Keratinocyte (primary cell): ENCODE results near the gene NRM. TPM values are rescaled to one million over a fixed set of nuclear protein-coding genes. Genes with fewer than 3 reads are reported as not detected.

Experiments used
- DNase-seq: peaks from one replicate; pipeline ENCODE4 v3.0.0-alpha.2; 2011; ENCODE audit warnings: low read depth, missing footprints, low spot score
- FAIRE-seq: peaks from 2 replicates; lab custom pipeline; 2011; peaks lifted over from hg19 to GRCh38; lab: Jason Lieb, UNC
- H2AFZ ChIP-seq: 2 replicates; pipeline ENCODE4 v1.6.0; 2012; ENCODE audit warnings: low read length, control low read depth, inconsistent platforms; ENCODE audit not compliant: control insufficient read depth
- H3K27ac ChIP-seq: 2 replicates; pipeline ENCODE4 v1.5.1; 2011; ENCODE audit warnings: low read length; ENCODE audit not compliant: control insufficient read depth, insufficient read depth
- H3K27me3 ChIP-seq: 3 replicates; pipeline ENCODE4 v1.6.0; 2011; ENCODE audit warnings: low read length; ENCODE audit not compliant: control insufficient read depth, insufficient read depth; ENCODE audit errors: extremely low read depth
- H3K36me3 ChIP-seq, 2 experiments: 2 replicates in 1 of 2; 3 replicates in 1 of 2; pipeline ENCODE4 v1.5.1; 2011; ENCODE audit warnings: low read length in 2 of 2, mild to moderate bottlenecking in 1 of 2; ENCODE audit not compliant: control insufficient read depth in 2 of 2, insufficient read depth in 2 of 2; ENCODE audit errors: extremely low read depth in 1 of 2
- H3K4me1 ChIP-seq: 3 replicates; pipeline ENCODE4 v1.5.1; 2011; ENCODE audit warnings: low read length; ENCODE audit not compliant: control insufficient read depth, insufficient read depth; ENCODE audit errors: extremely low read depth
- H3K4me2 ChIP-seq: 3 replicates; pipeline ENCODE4 v1.6.0; 2011; ENCODE audit warnings: low read depth, low read length; ENCODE audit not compliant: control insufficient read depth, insufficient read depth; ENCODE audit errors: extremely low read depth
- H3K4me3 ChIP-seq, 3 experiments: fragments of 200-600 bp in 1 of 3; sonication (generic) in 1 of 3; 2 replicates in 2 of 3; 3 replicates in 1 of 3; pipeline ENCODE4 v1.5.1; 2011 to 2016; ENCODE audit warnings: low read length in 3 of 3, mild to moderate bottlenecking in 3 of 3, control low read depth in 2 of 3, inconsistent platforms in 1 of 3, low read depth in 1 of 3, mixed read lengths in 1 of 3, mixed run types in 1 of 3, moderate library complexity in 1 of 3; ENCODE audit not compliant: control insufficient read depth in 2 of 3, insufficient read depth in 2 of 3; ENCODE audit errors: extremely low read depth in 1 of 3
- H3K79me2 ChIP-seq: 2 replicates; pipeline ENCODE4 v1.6.0; 2012; ENCODE audit warnings: low read length; ENCODE audit not compliant: control insufficient read depth, insufficient read depth
- H3K9ac ChIP-seq: 3 replicates; pipeline ENCODE4 v1.6.0; 2011; ENCODE audit warnings: low read length; ENCODE audit not compliant: control insufficient read depth, insufficient read depth; ENCODE audit errors: extremely low read depth
- H3K9me1 ChIP-seq: 3 replicates; pipeline ENCODE4 v1.6.0; 2011; ENCODE audit warnings: low read length; ENCODE audit not compliant: control insufficient read depth, insufficient read depth; ENCODE audit errors: extremely low read depth
- H3K9me3 ChIP-seq: 2 replicates; pipeline ENCODE4 v1.5.1; 2012; ENCODE audit warnings: low read depth, low read length; ENCODE audit not compliant: control insufficient read depth
- H4K20me1 ChIP-seq: 3 replicates; pipeline ENCODE4 v1.6.0; 2011; ENCODE audit warnings: low read length; ENCODE audit not compliant: control insufficient read depth, insufficient read depth; ENCODE audit errors: extremely low read depth
- CTCF ChIP-seq, 3 experiments: IDR thresholded peaks in 1 of 3; conservative IDR thresholded peaks in 1 of 3; optimal IDR thresholded peaks in 1 of 3; 2 replicates in 2 of 3; 3 replicates in 1 of 3; pipeline versions ENCODE3 to v1.5.1; 2011; ENCODE audit warnings: low read length in 3 of 3, mild to moderate bottlenecking in 3 of 3, moderate library complexity in 2 of 3, control low read depth in 1 of 3, inconsistent platforms in 1 of 3; ENCODE audit not compliant: insufficient read depth in 2 of 3; ENCODE audit errors: extremely low read depth in 1 of 3
- EZH2 ChIP-seq: IDR thresholded peaks from one replicate; pipeline ENCODE4 v1.6.1; 2012; ENCODE audit warnings: inconsistent platforms, mild to moderate bottlenecking, low read length, moderate library complexity
- dilution Hi-C: fragments of 300-500 bp; cut with MboI; formaldehyde crosslinking; loops from one replicate; pipeline ENCODE4 v1.7.0; 2020; ENCODE audit warnings: low sequenced_read_pairs; ENCODE audit not compliant: extremely low pct_ligation_motif_present
- polyA plus RNA-seq, 5 experiments: library from polyadenylated mRNA; depleted of rRNA in 3 of 5; stranded (reverse) in 3 of 5; stranded (forward) in 1 of 5; unstranded in 1 of 5; fragments of >200 nt; gene quantifications; 1 replicate in 1 of 5; 2 replicates in 3 of 5; 3 replicates in 1 of 5; pipeline versions ENCODE4 v1.2.1 to v1.2.3, GENCODE V29; 2011 to 2012; ENCODE audit warnings: missing spikeins in 2 of 5, low read depth in 1 of 5, low replicate concordance in 1 of 5

Gene NRM
- polyA plus RNA-seq, 1 donor (not counting 4 experiments of a cell fraction or from before 2014, with no cell fraction given): 7.0 TPM

- dilution Hi-C loops: no loop called here
- Histone ChIP-seq H3K9ac (no peak overlapping the region), H2AFZ (no peak overlapping the region), H3K4me2 (no peak overlapping the region), H3K79me2 (no peaks in the 10 kb centered on the region), H4K20me1 (no peaks in the 10 kb centered on the region), H3K27ac (no peak overlapping the region), H3K9me3 (no peaks in the 10 kb centered on the region), H3K4me1 (no peaks in the 10 kb centered on the region), H3K4me3 (no peak overlapping the region), H3K36me3 (peaks cover 50 to 61% of the 10 kb centered on the region in 2 experiments), H3K27me3 (no peaks in the 10 kb centered on the region), H3K9me1 (no peaks in the 10 kb centered on the region)
- FAIRE-seq (no peak), DNase-seq (no peak)
- no peak for TF ChIP-seq EZH2
- no peak for TF ChIP-seq CTCF (optimal IDR thresholded peaks at IDR 0.05 in 1 of 3, IDR thresholded peaks at IDR 0.05 in 1 of 3, conservative IDR thresholded peaks at IDR 0.05 in 1 of 3; ENCODE audit: extremely low read depth in 1 of 3, insufficient read depth in 2 of 3, low read length in 3 of 3)
Measured at GRCh38 chr6:30655743-30656094, 35.1 kb downstream of the NRM start.

- no peak overlapping the region for H3K4me2 ChIP-seq
- peaks cover 47 to 58% of the 10 kb centered on the region in 2 experiments for H3K36me3 ChIP-seq
- dilution Hi-C loops: no loop called here
- H3K27me3 ChIP-seq: no peaks in the 10 kb centered on the region
- H3K4me1 ChIP-seq: no peaks in the 10 kb centered on the region
- no peak for TF ChIP-seq CTCF (optimal IDR thresholded peaks at IDR 0.05 in 1 of 3, IDR thresholded peaks at IDR 0.05 in 1 of 3, conservative IDR thresholded peaks at IDR 0.05 in 1 of 3; ENCODE audit: extremely low read depth in 1 of 3, insufficient read depth in 2 of 3, low read length in 3 of 3)
- TF ChIP-seq EZH2: no peak
- no peak overlapping the region for H3K4me3 ChIP-seq
- H3K79me2 ChIP-seq: no peaks in the 10 kb centered on the region
- H3K27ac ChIP-seq: no peak overlapping the region
- no peak for DNase-seq
- H2AFZ ChIP-seq: no peak overlapping the region
- H4K20me1 ChIP-seq: no peaks in the 10 kb centered on the region
- no peak for FAIRE-seq
- H3K9me3 ChIP-seq: no peaks in the 10 kb centered on the region
- no peak overlapping the region for H3K9ac ChIP-seq
- no peaks in the 10 kb centered on the region for H3K9me1 ChIP-seq
Measured at GRCh38 chr6:30654798-30655742, 35.7 kb downstream of the NRM start.
